Parietal lobe (tissue), 1 donor: ENCODE measurements around the gene POLE4. TPM values are rescaled to one million over a fixed set of nuclear protein-coding genes. Genes with fewer than 3 reads are reported as not detected.

ENCODE experiments used
- total RNA-seq: library from RNA; depleted of rRNA; stranded (reverse); fragments of >200 nt; gene quantifications from one replicate; pipeline ENCODE4 v1.2.3, GENCODE V29; 2014

Gene POLE4
- 22.8 TPM for total RNA-seq

GRCh38 chr2:74958274-74959105 is at the start of gene POLE4:
Gene POLE4 (plus strand): TSS chr2:74958643. CDS start chr2:74958680, 37 bp downstream.

Other genes with a start within 250 kb of the POLE4 start
- gene HK2, start 124.5 kb upstream of the POLE4 start, total RNA-seq, result 3.4 TPM
- gene TACR1, start 240.9 kb downstream of the POLE4 start, total RNA-seq, result 0.94 TPM